GM06990 (cell line): Measurements from ENCODE around the gene SVIL.

Source experiments
- DNase-seq: peaks from one replicate; pipeline ENCODE4 v3.0.0-alpha.2; 2011; ENCODE audit not compliant: insufficient read length; ENCODE audit errors: extremely low read depth
- H3K27me3 ChIP-seq: replicated peaks from 2 replicates; pipeline ENCODE4 v1.6.0; 2011; ENCODE audit warnings: low read length; ENCODE audit not compliant: control insufficient read depth, insufficient read depth
- H3K36me3 ChIP-seq: 2 replicates; pipeline ENCODE4 v1.5.1; 2011; ENCODE audit warnings: low read length; ENCODE audit not compliant: control insufficient read depth, insufficient read depth
- H3K4me3 ChIP-seq: replicated peaks from 2 replicates; pipeline ENCODE4 v1.5.1; 2011; ENCODE audit warnings: low read depth, mild to moderate bottlenecking, control low read depth, low read length
- TF ChIP-seq, protein P1 (sequence below): IDR thresholded peaks from 2 replicates; pipeline ENCODE4 v1.5.1; 2011; ENCODE audit warnings: low read length, control low read depth, mild to moderate bottlenecking, inconsistent platforms; ENCODE audit not compliant: insufficient read depth, poor library complexity, severe bottlenecking

Gene SVIL

DNA sequence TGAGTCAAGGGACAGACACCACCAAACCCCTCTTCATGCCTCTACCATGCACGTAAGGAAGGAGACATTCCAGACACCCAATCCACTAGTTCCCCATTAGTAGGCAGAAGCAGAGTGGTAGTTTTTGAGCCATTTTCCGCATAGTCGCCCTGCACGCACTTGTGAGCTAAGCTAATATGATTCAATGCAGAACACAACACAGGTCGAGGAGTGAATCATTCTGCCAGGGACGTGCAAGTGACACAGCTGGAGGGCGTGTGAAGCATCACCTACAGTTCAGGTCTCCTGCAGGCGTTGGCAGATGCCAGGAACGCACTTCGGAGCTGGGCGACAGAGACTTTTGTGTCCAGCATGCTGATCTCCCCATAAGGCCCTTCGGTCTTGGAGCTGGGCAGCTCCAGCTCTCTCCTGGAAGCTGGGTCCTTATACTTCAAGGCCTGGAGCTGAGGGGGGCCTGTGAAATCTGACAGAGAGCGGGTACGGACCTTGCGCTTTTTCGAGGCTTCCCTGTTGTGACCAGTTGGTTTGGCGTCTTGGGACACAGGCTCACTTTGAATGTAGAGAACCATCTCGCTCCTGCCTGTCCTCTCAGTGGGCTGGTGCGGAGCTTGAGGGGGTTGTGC is 102.4 kb downstream of the SVIL start:
- TF ChIP-seq, protein P1, sequence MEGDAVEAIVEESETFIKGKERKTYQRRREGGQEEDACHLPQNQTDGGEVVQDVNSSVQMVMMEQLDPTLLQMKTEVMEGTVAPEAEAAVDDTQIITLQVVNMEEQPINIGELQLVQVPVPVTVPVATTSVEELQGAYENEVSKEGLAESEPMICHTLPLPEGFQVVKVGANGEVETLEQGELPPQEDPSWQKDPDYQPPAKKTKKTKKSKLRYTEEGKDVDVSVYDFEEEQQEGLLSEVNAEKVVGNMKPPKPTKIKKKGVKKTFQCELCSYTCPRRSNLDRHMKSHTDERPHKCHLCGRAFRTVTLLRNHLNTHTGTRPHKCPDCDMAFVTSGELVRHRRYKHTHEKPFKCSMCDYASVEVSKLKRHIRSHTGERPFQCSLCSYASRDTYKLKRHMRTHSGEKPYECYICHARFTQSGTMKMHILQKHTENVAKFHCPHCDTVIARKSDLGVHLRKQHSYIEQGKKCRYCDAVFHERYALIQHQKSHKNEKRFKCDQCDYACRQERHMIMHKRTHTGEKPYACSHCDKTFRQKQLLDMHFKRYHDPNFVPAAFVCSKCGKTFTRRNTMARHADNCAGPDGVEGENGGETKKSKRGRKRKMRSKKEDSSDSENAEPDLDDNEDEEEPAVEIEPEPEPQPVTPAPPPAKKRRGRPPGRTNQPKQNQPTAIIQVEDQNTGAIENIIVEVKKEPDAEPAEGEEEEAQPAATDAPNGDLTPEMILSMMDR = no peak

GRCh38 chr10:29530112-29530976 is 104.4 kb downstream of the SVIL start:
- Histone ChIP-seq H3K4me3 (no peak overlapping the region), H3K27me3 (no peaks in the 10 kb centered on the region), H3K36me3 (no peaks in the 10 kb centered on the region)
- TF ChIP-seq, protein P1 = no peak
- no peak for DNase-seq

More for the DNA sequence above, 102.4 kb downstream of the SVIL start:
- Histone ChIP-seq H3K27me3 (no peaks in the 10 kb centered on the region), H3K4me3 (no peak overlapping the region), H3K36me3 (no peaks in the 10 kb centered on the region)
- no peak for DNase-seq

DNA sequence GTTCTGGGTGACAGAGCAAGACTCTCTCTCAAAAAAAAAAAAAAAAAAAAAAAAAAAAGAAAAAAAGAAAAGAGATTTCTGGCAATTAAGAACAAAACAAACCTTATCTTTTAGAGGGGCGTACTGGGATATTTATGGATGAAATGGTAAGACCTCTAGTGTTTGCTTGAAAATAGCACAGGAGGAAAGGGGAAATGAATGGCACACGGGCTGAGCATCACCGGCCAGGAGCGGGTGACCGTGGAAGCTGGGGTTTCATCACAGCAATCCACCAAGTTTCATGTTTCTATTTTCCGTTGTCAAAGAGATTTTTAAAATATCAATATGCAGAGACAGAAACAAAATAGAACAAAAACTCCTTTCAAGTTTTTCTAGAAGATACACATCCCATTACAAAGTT is 105.6 kb downstream of the SVIL start:
- Histone ChIP-seq H3K36me3 (no peaks in the 10 kb centered on the region), H3K27me3 (no peaks in the 10 kb centered on the region), H3K4me3 (no peak overlapping the region)
- no peak for DNase-seq
- TF ChIP-seq, protein P1 = no peak

DNA sequence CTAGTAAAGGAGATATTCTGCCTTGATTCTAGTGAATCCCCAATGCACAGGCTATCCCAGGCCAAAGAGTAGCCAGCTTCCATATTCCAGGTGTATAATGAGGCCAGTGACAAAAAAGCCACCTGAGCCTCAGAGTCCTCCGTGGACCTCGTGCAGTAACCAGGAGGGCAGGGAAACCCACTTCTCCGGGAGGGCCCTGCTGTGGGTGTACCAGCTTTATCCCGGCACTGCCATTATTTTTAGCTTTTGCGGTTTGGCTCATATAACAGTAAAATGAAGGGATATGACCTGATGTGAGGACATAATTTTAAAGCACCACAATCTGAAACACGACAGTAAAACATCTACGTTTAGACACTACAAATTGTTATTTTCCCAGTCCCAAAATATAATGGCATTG is 109.0 kb downstream of the SVIL start:
- TF ChIP-seq, protein P1 = no peak
- Histone ChIP-seq H3K27me3 (no peaks in the 10 kb centered on the region; the same call in none of the 2 replicates), H3K36me3 (no peaks in the 10 kb centered on the region), H3K4me3 (no peak overlapping the region)
- no peak for DNase-seq

- Histone ChIP-seq H3K4me3 (no peak overlapping the region), H3K27me3 (no peaks in the 10 kb centered on the region; the same call in none of the 2 replicates), H3K36me3 (no peaks in the 10 kb centered on the region)
- TF ChIP-seq, protein P1 = no peak
- DNase-seq = no peak
These were observed 110.1 kb downstream of the SVIL start for GRCh38 chr10:29524720-29525119.
